ENCODE data around the gene GTPBP1.

DNA sequence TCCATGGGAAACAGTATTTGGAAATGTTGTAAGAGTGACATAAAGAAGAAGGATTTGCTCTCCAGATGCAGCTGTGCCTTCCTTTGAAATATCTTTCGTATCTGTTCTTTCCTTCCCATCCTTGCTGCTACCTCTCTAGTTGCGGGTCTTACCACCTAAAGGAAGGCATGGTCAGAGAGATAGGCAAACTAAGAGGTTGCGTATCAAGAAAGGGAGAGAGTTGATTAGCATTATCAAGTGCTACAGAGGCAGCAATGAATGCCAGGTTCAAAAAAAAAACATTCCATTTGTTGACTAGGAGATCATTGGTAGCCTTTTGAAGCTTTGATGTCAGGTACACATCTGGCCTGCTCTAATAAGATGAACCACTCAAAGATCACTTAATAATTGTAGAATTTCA lies 4.6 kb downstream of the GTPBP1 start:
- TF ChIP-seq RAD21 (IDR thresholded peaks at IDR 0.05; ENCODE audit: low read length) (no peak), REST (IDR thresholded peaks at IDR 0.05; ENCODE audit: low read depth, low read length) (no peak), IRF3 (IDR thresholded peaks at IDR 0.05; ENCODE audit: low read depth, low read length) (no peak), POLR2AphosphoS5 (IDR thresholded peaks at IDR 0.05; ENCODE audit: low read depth, low read length) (no peak), YY1 (IDR thresholded peaks at IDR 0.05; ENCODE audit: low read depth) (no peak), GABPA (IDR thresholded peaks at IDR 0.05; ENCODE audit: low read depth) (no peak)
- TF ChIP-seq, protein P1, sequence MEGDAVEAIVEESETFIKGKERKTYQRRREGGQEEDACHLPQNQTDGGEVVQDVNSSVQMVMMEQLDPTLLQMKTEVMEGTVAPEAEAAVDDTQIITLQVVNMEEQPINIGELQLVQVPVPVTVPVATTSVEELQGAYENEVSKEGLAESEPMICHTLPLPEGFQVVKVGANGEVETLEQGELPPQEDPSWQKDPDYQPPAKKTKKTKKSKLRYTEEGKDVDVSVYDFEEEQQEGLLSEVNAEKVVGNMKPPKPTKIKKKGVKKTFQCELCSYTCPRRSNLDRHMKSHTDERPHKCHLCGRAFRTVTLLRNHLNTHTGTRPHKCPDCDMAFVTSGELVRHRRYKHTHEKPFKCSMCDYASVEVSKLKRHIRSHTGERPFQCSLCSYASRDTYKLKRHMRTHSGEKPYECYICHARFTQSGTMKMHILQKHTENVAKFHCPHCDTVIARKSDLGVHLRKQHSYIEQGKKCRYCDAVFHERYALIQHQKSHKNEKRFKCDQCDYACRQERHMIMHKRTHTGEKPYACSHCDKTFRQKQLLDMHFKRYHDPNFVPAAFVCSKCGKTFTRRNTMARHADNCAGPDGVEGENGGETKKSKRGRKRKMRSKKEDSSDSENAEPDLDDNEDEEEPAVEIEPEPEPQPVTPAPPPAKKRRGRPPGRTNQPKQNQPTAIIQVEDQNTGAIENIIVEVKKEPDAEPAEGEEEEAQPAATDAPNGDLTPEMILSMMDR (IDR thresholded peaks at IDR 0.05) = no peak
